Mucosa of descending colon (tissue), 3 donors: Measurements from ENCODE around the gene MAST4. TPM values are rescaled to one million over a fixed set of nuclear protein-coding genes. Genes with fewer than 3 reads are reported as not detected.

Source experiments
- ATAC-seq: fragments of 200-7000 bp; cut with Tn5 transposase; one replicate; pipeline ENCODE4 v1.9.1; 2020; ENCODE audit warnings: mild to moderate bottlenecking, moderate library complexity
- DNase-seq, 3 donors: peaks; one replicate each; pipeline ENCODE4 v3.0.0-alpha.2; 2020
- H3K36me3 ChIP-seq: fragments of 200-600 bp; one replicate; pipeline ENCODE4 v1.8.0; 2021; ENCODE audit warnings: low read depth, mild to moderate bottlenecking
- H3K4me1 ChIP-seq: fragments of 200-600 bp; one replicate; pipeline ENCODE4 v1.8.0; 2021; ENCODE audit warnings: low read depth, mild to moderate bottlenecking
- H3K4me3 ChIP-seq: fragments of 200-600 bp; one replicate; pipeline ENCODE4 v1.8.0; 2021; ENCODE audit warnings: mild to moderate bottlenecking
- H3K9me3 ChIP-seq: fragments of 200-600 bp; one replicate; pipeline ENCODE4 v1.8.0; 2021; ENCODE audit warnings: mild to moderate bottlenecking
- intact Hi-C, 2 donors: fragments of 100-400 bp; cut with DNase I in 1 of 2; cut with micrococcal nuclease in 1 of 2; formaldehyde crosslinking; loops; one replicate each; pipeline versions ENCODE4 v1.11.0 to v1.11.1; 2022; cut with DNase I, micrococcal nuclease
- total RNA-seq, 3 donors: library from RNA; stranded (reverse); fragmentation: NEBNext Ultra II Directional in 2 of 3; extraction: Animal tissue kit (Norgen Biotek cat#: 25700) in 2 of 3; gene quantifications; one replicate each; pipeline versions ENCODE4 v1.2.1 to v1.2.4, GENCODE V29; 2021 to 2023
- TF ChIP-seq, protein P1 (sequence below): fragments of 200-600 bp; IDR thresholded peaks from one replicate; pipeline ENCODE4 v1.8.0; 2022; ENCODE audit warnings: antibody characterized with exemption, mild to moderate bottlenecking
- donor health status: DM: no; HTN: no; CAD: no; lungs with moderate emphysema.
- donor health status: DM: no; HTN: no; CAD: no.
- donor health status: DM: no; HTN: yes; CAD: no.

MAST4 gene
- total RNA-seq, 3 donors from 2014 or later, result 16.2 to 34.0 (median 22.5) TPM

DNA sequence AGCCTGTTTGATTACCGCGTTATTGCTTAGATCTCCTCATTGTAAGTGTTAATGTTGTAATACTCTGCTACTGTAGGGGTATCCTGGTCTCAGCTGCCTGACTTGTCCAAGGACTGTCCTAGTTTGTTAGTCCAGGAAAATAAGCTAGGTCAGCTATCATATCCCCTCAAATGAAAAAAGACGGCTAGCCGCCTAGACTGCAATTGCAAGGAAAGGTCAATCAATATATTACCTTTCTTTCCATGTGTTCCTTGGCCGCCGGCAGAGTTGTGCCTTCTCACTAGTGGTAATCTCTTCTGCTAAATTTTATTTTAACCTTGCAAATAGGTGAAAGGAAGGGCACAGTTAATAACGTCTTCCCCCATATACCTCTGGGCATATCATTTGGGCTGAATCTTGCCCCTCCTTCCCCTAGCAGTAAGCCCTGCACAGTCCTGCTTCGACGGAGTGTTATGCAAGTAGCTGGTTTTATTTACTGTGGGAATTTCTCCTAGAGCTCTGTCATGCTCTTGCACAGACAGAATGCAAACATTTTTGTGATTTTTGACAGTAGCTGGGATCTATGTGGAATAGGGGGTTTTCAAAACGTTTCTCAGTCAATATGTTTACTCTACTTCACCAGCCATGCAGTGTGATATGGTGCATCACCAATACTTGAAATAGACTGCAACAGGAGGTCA, 288.5 kb downstream of the MAST4 start:
- DNase-seq (no peak), ATAC-seq (no peak)
- no peaks in the 10 kb centered on the region for H3K36me3 ChIP-seq
- TF ChIP-seq, protein P1, sequence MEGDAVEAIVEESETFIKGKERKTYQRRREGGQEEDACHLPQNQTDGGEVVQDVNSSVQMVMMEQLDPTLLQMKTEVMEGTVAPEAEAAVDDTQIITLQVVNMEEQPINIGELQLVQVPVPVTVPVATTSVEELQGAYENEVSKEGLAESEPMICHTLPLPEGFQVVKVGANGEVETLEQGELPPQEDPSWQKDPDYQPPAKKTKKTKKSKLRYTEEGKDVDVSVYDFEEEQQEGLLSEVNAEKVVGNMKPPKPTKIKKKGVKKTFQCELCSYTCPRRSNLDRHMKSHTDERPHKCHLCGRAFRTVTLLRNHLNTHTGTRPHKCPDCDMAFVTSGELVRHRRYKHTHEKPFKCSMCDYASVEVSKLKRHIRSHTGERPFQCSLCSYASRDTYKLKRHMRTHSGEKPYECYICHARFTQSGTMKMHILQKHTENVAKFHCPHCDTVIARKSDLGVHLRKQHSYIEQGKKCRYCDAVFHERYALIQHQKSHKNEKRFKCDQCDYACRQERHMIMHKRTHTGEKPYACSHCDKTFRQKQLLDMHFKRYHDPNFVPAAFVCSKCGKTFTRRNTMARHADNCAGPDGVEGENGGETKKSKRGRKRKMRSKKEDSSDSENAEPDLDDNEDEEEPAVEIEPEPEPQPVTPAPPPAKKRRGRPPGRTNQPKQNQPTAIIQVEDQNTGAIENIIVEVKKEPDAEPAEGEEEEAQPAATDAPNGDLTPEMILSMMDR, result no peak
- no peaks in the 10 kb centered on the region for H3K9me3 ChIP-seq
- no peak overlapping the region for H3K4me3 ChIP-seq
- H3K4me1 ChIP-seq, result no peaks in the 10 kb centered on the region
- intact Hi-C loops, result no loop called here

DNA sequence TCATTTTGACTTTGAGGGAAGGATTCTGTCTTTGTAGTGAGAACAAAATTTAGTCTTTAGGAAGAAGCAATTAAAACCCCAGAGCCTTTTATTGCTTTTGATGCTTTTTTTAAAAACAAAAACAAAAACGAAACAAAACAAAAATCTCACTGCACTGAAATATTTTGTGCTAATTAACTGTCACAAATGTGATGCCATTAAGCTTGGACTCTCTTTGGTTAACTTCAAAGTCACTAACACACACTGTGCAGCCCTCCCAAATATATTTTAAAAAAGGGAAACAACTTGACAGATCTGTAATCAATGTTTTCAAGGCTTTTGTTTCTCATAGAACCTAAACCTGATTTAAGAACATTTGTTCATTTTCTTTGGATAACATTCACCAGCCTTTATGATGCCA, 290.7 kb downstream of the MAST4 start:
- no peaks in the 10 kb centered on the region for H3K4me1 ChIP-seq
- TF ChIP-seq, protein P1, result no peak
- ATAC-seq, result no peak
- intact Hi-C loops, result no loop called here
- no peaks in the 10 kb centered on the region for H3K36me3 ChIP-seq
- no peak overlapping the region for H3K4me3 ChIP-seq
- H3K9me3 ChIP-seq, result no peaks in the 10 kb centered on the region
- no peak for DNase-seq

DNA sequence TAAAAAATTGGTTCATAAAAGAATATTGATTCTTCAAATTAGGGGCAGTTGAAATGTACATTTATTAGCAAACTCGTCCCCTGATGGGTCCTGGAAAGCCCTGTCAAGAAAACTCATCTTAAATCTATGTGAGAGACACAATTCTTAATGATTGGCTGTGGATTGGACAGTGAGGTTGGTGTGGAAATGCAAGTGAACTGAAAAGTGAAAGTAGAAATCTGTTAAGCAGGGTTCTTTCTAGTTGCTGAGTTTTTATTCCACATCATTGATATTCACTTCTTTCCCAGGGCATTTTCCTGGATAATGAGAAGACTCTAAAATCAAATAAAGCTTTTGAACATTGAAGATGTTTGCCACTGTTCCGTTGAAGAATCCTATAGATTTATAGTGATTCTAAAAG, 292.4 kb downstream of the MAST4 start:
- DNase-seq (no peak), ATAC-seq (no peak)
- Histone ChIP-seq H3K9me3 (no peaks in the 10 kb centered on the region), H3K4me1 (no peaks in the 10 kb centered on the region), H3K4me3 (no peak overlapping the region), H3K36me3 (no peaks in the 10 kb centered on the region)
- TF ChIP-seq, protein P1, result no peak
- intact Hi-C loops, result no loop called here

DNA sequence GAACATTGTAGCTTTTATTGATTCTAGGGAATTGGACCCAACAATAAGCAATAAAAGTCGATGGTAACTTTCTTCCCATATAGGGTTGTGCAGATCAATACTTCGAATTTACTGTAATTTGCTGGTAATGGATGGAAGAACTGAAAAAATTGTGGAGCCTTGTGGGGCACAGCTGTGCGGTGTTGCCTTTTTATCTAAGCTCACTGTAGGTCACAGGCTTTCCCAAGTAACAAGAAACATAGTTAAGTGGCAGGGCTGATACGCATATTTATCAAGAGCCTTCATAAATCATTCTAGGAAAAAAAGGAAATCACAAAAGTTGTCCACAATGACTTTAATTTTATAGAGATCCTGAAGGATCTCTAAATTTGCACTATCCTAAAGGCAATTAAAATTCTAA, 292.9 kb downstream of the MAST4 start:
- no peaks in the 10 kb centered on the region for H3K36me3 ChIP-seq
- TF ChIP-seq, protein P1, result no peak
- H3K9me3 ChIP-seq, result no peaks in the 10 kb centered on the region
- ATAC-seq, result no peak
- intact Hi-C loops, result no loop called here
- no peaks in the 10 kb centered on the region for H3K4me1 ChIP-seq
- no peak for DNase-seq
- no peak overlapping the region for H3K4me3 ChIP-seq

DNA sequence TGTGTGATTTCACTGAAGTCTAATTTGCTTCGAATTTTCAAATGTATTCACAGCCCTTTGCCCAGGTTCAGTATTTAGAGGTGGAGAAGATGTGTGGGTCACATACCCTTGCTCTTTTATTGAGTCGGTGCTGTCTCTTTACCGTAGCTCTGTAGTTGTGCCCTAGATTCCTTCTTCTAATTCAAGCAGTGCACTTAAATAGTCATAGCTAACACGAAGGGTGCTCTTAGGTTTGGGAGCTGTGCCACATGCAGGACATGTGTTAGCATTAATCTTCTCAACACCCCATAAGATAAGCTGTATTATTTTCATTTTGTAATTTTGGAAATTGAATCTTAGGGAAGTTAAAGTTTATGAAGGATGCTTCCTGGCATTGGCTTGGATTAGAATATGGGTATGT, 293.3 kb downstream of the MAST4 start:
- H3K9me3 ChIP-seq, result no peaks in the 10 kb centered on the region

More for the DNA sequence above, 293.3 kb downstream of the MAST4 start:
- no peak for DNase-seq
- TF ChIP-seq, protein P1, result no peak
- intact Hi-C loops, result no loop called here
- H3K4me1 ChIP-seq, result no peaks in the 10 kb centered on the region
- no peak for ATAC-seq
- H3K36me3 ChIP-seq, result no peaks in the 10 kb centered on the region
- H3K4me3 ChIP-seq, result no peak overlapping the region
